ENCODE results near the gene TECTB. TPM values are rescaled to one million over a fixed set of nuclear protein-coding genes. Genes with fewer than 3 reads are reported as not detected.
A peak's percentile ranks its signal among the peaks of the same experiment; 100 is the strongest.

Gene TECTB
- total and polyA plus RNA-seq, 4 donors = not detected

- 27 to 30% methylated on average over 10 of the region's 10 CpGs for WGBS, 2 donors
- TF ChIP-seq CTCF (IDR thresholded peaks at IDR 0.05; ENCODE audit: control extremely low read depth, extremely low read depth) = peak; percentile 71
- H3K9me3 ChIP-seq (ENCODE audit: control insufficient read depth in 4 of 4, insufficient read depth in 3 of 4, low read length in 3 of 4) = no peaks in the 10 kb centered on the region
- H3K9ac ChIP-seq (ENCODE audit: insufficient read depth in 1 of 2, low read length in 2 of 2) = no peak overlapping the region
- no peaks in the 10 kb centered on the region for H3K4me1 ChIP-seq (ENCODE audit: control insufficient read depth in 5 of 5, insufficient read depth in 5 of 5, low read length in 5 of 5)
- no peak overlapping the region for H3K4me3 ChIP-seq
- no peaks in the 10 kb centered on the region for H3K36me3 ChIP-seq (ENCODE audit: control insufficient read depth in 4 of 4, insufficient read depth in 4 of 4, low read length in 4 of 4)
- no peaks in the 10 kb centered on the region for H3K27me3 ChIP-seq (ENCODE audit: control insufficient read depth in 3 of 3, insufficient read depth in 3 of 3, low read length in 2 of 3)
- peak; percentile 87 for ATAC-seq (ENCODE audit: insufficient read depth, low FRiP score)
- H3K27ac ChIP-seq (ENCODE audit: low read depth in 1 of 2, low read length in 1 of 2) = no peak overlapping the region
- DNase-seq = peak; percentile 72 to 85 (median 76)
Observed at GRCh38 chr10:112314822-112315474, 31.7 kb downstream of the TECTB start.

- Histone ChIP-seq H3K36me3 (ENCODE audit: control insufficient read depth in 4 of 4, insufficient read depth in 4 of 4, low read length in 4 of 4) (no peaks in the 10 kb centered on the region), H3K27ac (ENCODE audit: low read depth in 1 of 2, low read length in 1 of 2) (no peak overlapping the region), H3K4me3 (no peak overlapping the region), H3K4me1 (ENCODE audit: control insufficient read depth in 5 of 5, insufficient read depth in 5 of 5, low read length in 5 of 5) (no peaks in the 10 kb centered on the region), H3K9ac (ENCODE audit: insufficient read depth in 1 of 2, low read length in 2 of 2) (no peak overlapping the region), H3K27me3 (ENCODE audit: control insufficient read depth in 3 of 3, insufficient read depth in 3 of 3, low read length in 2 of 3) (no peaks in the 10 kb centered on the region), H3K9me3 (ENCODE audit: control insufficient read depth in 4 of 4, insufficient read depth in 3 of 4, low read length in 3 of 4) (no peaks in the 10 kb centered on the region)
- WGBS, 2 donors = 88 to 91% methylated on average over 3 of the region's 3 CpGs
- no peak for DNase-seq
- no peak for TF ChIP-seq CTCF (IDR thresholded peaks at IDR 0.05; ENCODE audit: control extremely low read depth, extremely low read depth)
- ATAC-seq (ENCODE audit: insufficient read depth, low FRiP score) = no peak
Observed at GRCh38 chr10:112327678-112328077, 44.5 kb downstream of the TECTB start.

- no peak for TF ChIP-seq CTCF (IDR thresholded peaks at IDR 0.05; ENCODE audit: control extremely low read depth, extremely low read depth)
- WGBS, 2 donors = 53 to 92% methylated on average over 4 of the region's 4 CpGs
- Histone ChIP-seq H3K9ac (ENCODE audit: insufficient read depth in 1 of 2, low read length in 2 of 2) (no peak overlapping the region), H3K27me3 (ENCODE audit: control insufficient read depth in 3 of 3, insufficient read depth in 3 of 3, low read length in 2 of 3) (no peaks in the 10 kb centered on the region), H3K36me3 (ENCODE audit: control insufficient read depth in 4 of 4, insufficient read depth in 4 of 4, low read length in 4 of 4) (no peaks in the 10 kb centered on the region), H3K9me3 (ENCODE audit: control insufficient read depth in 4 of 4, insufficient read depth in 3 of 4, low read length in 3 of 4) (no peaks in the 10 kb centered on the region), H3K4me3 (no peak overlapping the region), H3K27ac (ENCODE audit: low read depth in 1 of 2, low read length in 1 of 2) (no peak overlapping the region), H3K4me1 (ENCODE audit: control insufficient read depth in 5 of 5, insufficient read depth in 5 of 5, low read length in 5 of 5) (no peaks in the 10 kb centered on the region)
- DNase-seq (no peak), ATAC-seq (ENCODE audit: insufficient read depth, low FRiP score) (no peak)
Observed at GRCh38 chr10:112330162-112330561, 47.0 kb downstream of the TECTB start.
